GM12891 (cell line): ENCODE results near the gene MYO9B.

ENCODE experiments used
- POLR2A ChIP-seq: IDR thresholded peaks from 2 replicates; pipeline ENCODE4 v1.6.1; 2011; ENCODE audit warnings: low read depth, low read length, control low read depth
- POLR2AphosphoS5 ChIP-seq: IDR thresholded peaks from 2 replicates; pipeline ENCODE4 v1.6.1; 2011; ENCODE audit warnings: low read depth, low read length, control low read depth
- TAF1 ChIP-seq: IDR thresholded peaks from 2 replicates; pipeline ENCODE4 v1.6.1; 2011; ENCODE audit warnings: low read depth, low read length, control low read depth

- no peak for TF ChIP-seq POLR2AphosphoS5
- no peak for TF ChIP-seq POLR2A
- TF ChIP-seq TAF1 = no peak
Measured at GRCh38 chr19:17172624-17173345, 97.2 kb downstream of the MYO9B start.
